DMS 273 treated with DMSO at 0.1 percent for 48 hours (cell line): ENCODE results near the gene SGPL1.

Experiments
- DNase-seq: peaks from one replicate; lab custom pipeline; 2025; lab: John Stamatoyannopoulos, UW

Gene SGPL1

GRCh38 chr10:70925377-70926225 lies 109.9 kb downstream of the SGPL1 start:
- DNase-seq = no peak

- DNase-seq = no peak
These were observed 110.7 kb downstream of the SGPL1 start for GRCh38 chr10:70926226-70927000.

DNA sequence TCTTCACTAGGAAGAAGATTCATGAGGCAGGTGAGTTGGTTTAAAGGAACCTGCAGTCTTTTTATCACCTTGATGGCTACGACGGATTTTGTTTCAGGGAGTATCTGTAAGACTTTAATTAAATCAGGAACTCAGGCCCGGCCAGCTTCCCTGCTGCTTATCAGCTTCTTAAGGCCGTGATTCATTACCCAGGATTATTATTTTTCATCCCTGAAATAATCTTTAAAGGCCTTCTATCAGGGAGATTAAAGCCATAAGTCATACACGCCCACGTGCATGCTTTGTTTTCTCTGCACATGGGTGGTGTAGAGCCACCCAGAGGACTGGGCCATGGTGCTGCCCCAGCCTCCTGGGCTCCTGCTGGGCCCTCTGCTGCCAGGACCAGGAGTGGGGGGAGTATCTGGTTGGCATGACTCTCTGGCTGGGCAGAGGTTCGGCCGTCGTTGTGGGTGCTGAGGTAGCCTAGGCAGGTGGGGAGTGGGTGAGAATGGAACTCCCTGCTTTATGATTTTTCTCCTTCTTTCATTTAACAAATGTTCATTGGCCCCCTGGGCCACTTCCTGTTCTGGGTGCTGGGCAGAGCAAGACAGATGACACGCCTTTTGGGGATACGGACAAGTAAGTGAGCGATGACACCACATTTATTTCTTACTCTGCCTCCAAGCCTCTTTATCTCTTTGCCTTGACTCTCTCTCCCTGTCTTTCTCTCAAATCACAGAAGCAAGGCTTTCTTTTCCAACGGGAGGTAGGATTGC lies 111.6 kb downstream of the SGPL1 start:
- no peak for DNase-seq

DNA sequence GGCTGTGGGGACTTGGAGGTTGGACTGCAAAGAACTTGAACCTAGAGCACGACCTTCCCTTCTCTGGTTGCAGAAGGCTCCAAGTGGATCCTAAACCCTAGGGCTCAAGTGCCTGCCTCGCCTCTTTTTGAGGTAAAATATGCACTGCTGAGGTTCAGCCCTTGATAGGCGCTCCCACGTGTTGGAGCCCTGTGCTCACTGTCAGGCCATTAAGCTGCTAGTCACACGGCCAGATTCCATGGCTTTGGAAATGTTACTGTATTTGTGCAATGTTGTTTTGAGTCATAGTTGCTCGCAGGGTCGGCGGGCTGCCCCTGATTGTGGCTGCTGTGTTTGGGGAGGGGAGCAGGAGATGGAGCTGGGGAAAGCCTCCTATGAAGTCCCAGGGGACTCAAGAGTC lies 112.4 kb downstream of the SGPL1 start:
- DNase-seq = no peak

GRCh38 chr10:70930263-70931000 lies 114.7 kb downstream of the SGPL1 start:
- DNase-seq = no peak
